Vagina (tissue), 2 donors: Measurements from ENCODE around the gene RNU6-8.

Experiments
- CTCF ChIP-seq, 3 experiments: fragments of 450-650 bp in 2 of 3; fragments of 200-600 bp in 1 of 3; sonication (generic) in 1 of 3; IDR thresholded peaks; one replicate each; pipeline ENCODE4 v1.5.1; 2017 to 2019; ENCODE audit warnings: antibody characterized with exemption in 3 of 3, mild to moderate bottlenecking in 2 of 3, moderate library complexity in 2 of 3
- POLR2AphosphoS5 ChIP-seq, 2 donors: sonication (generic); formaldehyde crosslinking; IDR thresholded peaks; one replicate each; pipeline ENCODE4 v1.9.0; 2017; ENCODE audit warnings: antibody characterized with exemption in 2 of 2, mild to moderate bottlenecking in 2 of 2, low read depth in 1 of 2; ENCODE audit not compliant: insufficient read depth in 1 of 2

GRCh38 chr14:32230695-32231280 is 27.7 kb upstream of the RNU6-8 start:
- TF ChIP-seq CTCF (IDR thresholded peaks at IDR 0.05) (no peak), POLR2AphosphoS5 (IDR thresholded peaks at IDR 0.05; ENCODE audit: insufficient read depth in 1 of 2, low read depth in 1 of 2) (no peak)
